ENCODE measurements around the gene FRMD5. TPM values are rescaled to one million over a fixed set of nuclear protein-coding genes. Genes with fewer than 3 reads are reported as not detected.
A peak's percentile ranks its signal among the peaks of the same experiment; 100 is the strongest.

FRMD5 gene
- total and polyA plus RNA-seq, 2 donors (not counting 1 experiment from before 2014, with no cell fraction given): 1.9 to 4.3 TPM

DNA sequence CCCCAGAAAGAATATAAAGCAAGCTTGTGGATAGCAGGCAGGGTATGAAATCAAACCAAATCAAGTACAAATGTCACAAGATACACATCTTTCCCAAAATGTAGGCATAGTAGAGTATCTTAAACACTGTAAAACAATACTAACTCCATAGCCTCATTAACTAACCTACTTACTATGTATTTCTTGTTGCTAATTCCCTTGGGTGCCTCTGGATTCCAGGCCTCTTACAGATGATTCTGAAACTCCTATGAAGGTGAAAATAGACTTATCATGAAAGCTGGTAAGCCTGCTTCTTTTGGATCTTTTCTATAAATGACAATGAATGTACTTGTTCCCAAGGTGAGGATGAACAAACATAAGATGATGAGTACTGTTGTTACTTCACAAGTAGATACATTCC is 93.8 kb downstream of the FRMD5 start:
- H3K4me1 ChIP-seq (ENCODE audit: control insufficient read depth, extremely low read depth, insufficient read depth, low read length): peaks cover 21% of the 10 kb centered on the region
- no peak overlapping the region for H3K4me3 ChIP-seq (replicated peaks in 1 of 4; ENCODE audit: control extremely low read depth in 1 of 4, insufficient read depth in 1 of 4, low read depth in 3 of 4, low read length in 4 of 4)
- H3K27me3 ChIP-seq (ENCODE audit: control insufficient read depth, insufficient read depth, low read length): no peaks in the 10 kb centered on the region
- H3K9me3 ChIP-seq (ENCODE audit: control insufficient read depth, insufficient read depth, low read depth, low read length): no peaks in the 10 kb centered on the region
- H3K4me2 ChIP-seq (ENCODE audit: extremely low read depth, insufficient read depth, low read length): no peak overlapping the region
- peak; percentile 9 to 40 for DNase-seq (ENCODE audit: low read depth in 2 of 2)
- H3K27ac ChIP-seq (ENCODE audit: insufficient read depth, low read length): no peak overlapping the region
- H3K79me2 ChIP-seq (ENCODE audit: control insufficient read depth, insufficient read depth, low read length): no peaks in the 10 kb centered on the region
- no peaks in the 10 kb centered on the region for H3K36me3 ChIP-seq (ENCODE audit: control insufficient read depth, insufficient read depth, low read length)
- H3K9ac ChIP-seq (ENCODE audit: insufficient read depth, low read length): no peak overlapping the region
- H4K20me1 ChIP-seq (ENCODE audit: control insufficient read depth, extremely low read depth, insufficient read depth, low read length): no peaks in the 10 kb centered on the region
- TF ChIP-seq, protein P1, sequence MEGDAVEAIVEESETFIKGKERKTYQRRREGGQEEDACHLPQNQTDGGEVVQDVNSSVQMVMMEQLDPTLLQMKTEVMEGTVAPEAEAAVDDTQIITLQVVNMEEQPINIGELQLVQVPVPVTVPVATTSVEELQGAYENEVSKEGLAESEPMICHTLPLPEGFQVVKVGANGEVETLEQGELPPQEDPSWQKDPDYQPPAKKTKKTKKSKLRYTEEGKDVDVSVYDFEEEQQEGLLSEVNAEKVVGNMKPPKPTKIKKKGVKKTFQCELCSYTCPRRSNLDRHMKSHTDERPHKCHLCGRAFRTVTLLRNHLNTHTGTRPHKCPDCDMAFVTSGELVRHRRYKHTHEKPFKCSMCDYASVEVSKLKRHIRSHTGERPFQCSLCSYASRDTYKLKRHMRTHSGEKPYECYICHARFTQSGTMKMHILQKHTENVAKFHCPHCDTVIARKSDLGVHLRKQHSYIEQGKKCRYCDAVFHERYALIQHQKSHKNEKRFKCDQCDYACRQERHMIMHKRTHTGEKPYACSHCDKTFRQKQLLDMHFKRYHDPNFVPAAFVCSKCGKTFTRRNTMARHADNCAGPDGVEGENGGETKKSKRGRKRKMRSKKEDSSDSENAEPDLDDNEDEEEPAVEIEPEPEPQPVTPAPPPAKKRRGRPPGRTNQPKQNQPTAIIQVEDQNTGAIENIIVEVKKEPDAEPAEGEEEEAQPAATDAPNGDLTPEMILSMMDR (conservative IDR thresholded peaks at IDR 0.05 in 1 of 2, IDR thresholded peaks at IDR 0.05 in 1 of 2; ENCODE audit: low read depth in 1 of 2, low read length in 2 of 2): no peak
- TF ChIP-seq EZH2 (IDR thresholded peaks at IDR 0.05; ENCODE audit: low read length, missing control alignments): no peak
- no peak overlapping the region for H2AFZ ChIP-seq (ENCODE audit: low read length)

GRCh38 chr15:44099671-44100070 is 95.4 kb downstream of the FRMD5 start:
- Histone ChIP-seq H3K4me1 (ENCODE audit: control insufficient read depth, extremely low read depth, insufficient read depth, low read length) (peaks cover 21% of the 10 kb centered on the region), H3K9me3 (ENCODE audit: control insufficient read depth, insufficient read depth, low read depth, low read length) (no peaks in the 10 kb centered on the region), H4K20me1 (ENCODE audit: control insufficient read depth, extremely low read depth, insufficient read depth, low read length) (no peaks in the 10 kb centered on the region), H3K4me2 (ENCODE audit: extremely low read depth, insufficient read depth, low read length) (no peak overlapping the region), H3K27ac (ENCODE audit: insufficient read depth, low read length) (no peak overlapping the region), H3K4me3 (replicated peaks in 1 of 4; ENCODE audit: control extremely low read depth in 1 of 4, insufficient read depth in 1 of 4, low read depth in 3 of 4, low read length in 4 of 4) (no peak overlapping the region), H3K79me2 (ENCODE audit: control insufficient read depth, insufficient read depth, low read length) (no peaks in the 10 kb centered on the region), H3K36me3 (ENCODE audit: control insufficient read depth, insufficient read depth, low read length) (no peaks in the 10 kb centered on the region), H2AFZ (ENCODE audit: low read length) (no peak overlapping the region), H3K9ac (ENCODE audit: insufficient read depth, low read length) (no peak overlapping the region), H3K27me3 (ENCODE audit: control insufficient read depth, insufficient read depth, low read length) (no peaks in the 10 kb centered on the region)
- TF ChIP-seq, protein P1 (conservative IDR thresholded peaks at IDR 0.05 in 1 of 2, IDR thresholded peaks at IDR 0.05 in 1 of 2; ENCODE audit: low read depth in 1 of 2, low read length in 2 of 2): no peak
- no peak for TF ChIP-seq EZH2 (IDR thresholded peaks at IDR 0.05; ENCODE audit: low read length, missing control alignments)
- DNase-seq (ENCODE audit: low read depth in 2 of 2): peak; percentile 50 to 69

DNA sequence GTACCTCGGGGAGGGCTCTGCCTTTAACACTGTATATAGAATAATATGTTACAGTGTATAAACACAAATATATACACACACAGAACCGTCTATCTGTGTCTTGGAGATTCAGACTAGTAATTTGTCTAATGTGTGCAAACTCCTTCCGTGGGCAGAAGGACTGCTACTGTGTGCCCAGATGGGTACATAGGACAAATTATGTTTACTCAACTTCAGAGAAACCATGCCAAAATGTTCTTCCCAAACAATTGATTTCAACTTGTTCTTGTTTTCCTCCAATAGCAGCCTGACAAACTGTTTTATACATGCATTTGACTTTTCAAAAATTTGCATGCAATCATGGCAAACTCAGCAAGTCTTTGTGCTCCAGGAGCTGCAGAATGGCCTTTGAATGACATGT is 97.5 kb downstream of the FRMD5 start:
- no peaks in the 10 kb centered on the region for H3K27me3 ChIP-seq (ENCODE audit: control insufficient read depth, insufficient read depth, low read length)
- TF ChIP-seq, protein P1 (conservative IDR thresholded peaks at IDR 0.05 in 1 of 2, IDR thresholded peaks at IDR 0.05 in 1 of 2; ENCODE audit: low read depth in 1 of 2, low read length in 2 of 2): no peak
- no peak for TF ChIP-seq EZH2 (IDR thresholded peaks at IDR 0.05; ENCODE audit: low read length, missing control alignments)
- DNase-seq (ENCODE audit: low read depth in 2 of 2): no peak
- H3K4me1 ChIP-seq (ENCODE audit: control insufficient read depth, extremely low read depth, insufficient read depth, low read length): peaks cover 17% of the 10 kb centered on the region
- H3K79me2 ChIP-seq (ENCODE audit: control insufficient read depth, insufficient read depth, low read length): no peaks in the 10 kb centered on the region
- H3K9me3 ChIP-seq (ENCODE audit: control insufficient read depth, insufficient read depth, low read depth, low read length): no peaks in the 10 kb centered on the region
- no peak overlapping the region for H3K9ac ChIP-seq (ENCODE audit: insufficient read depth, low read length)
- H3K36me3 ChIP-seq (ENCODE audit: control insufficient read depth, insufficient read depth, low read length): no peaks in the 10 kb centered on the region
- H4K20me1 ChIP-seq (ENCODE audit: control insufficient read depth, extremely low read depth, insufficient read depth, low read length): no peaks in the 10 kb centered on the region
- H2AFZ ChIP-seq (ENCODE audit: low read length): no peak overlapping the region
- H3K27ac ChIP-seq (ENCODE audit: insufficient read depth, low read length): no peak overlapping the region
- no peak overlapping the region for H3K4me3 ChIP-seq (replicated peaks in 1 of 4; ENCODE audit: control extremely low read depth in 1 of 4, insufficient read depth in 1 of 4, low read depth in 3 of 4, low read length in 4 of 4)
- no peak overlapping the region for H3K4me2 ChIP-seq (ENCODE audit: extremely low read depth, insufficient read depth, low read length)

Data from fibroblast of lung (primary cell).